ENCODE results near the gene PRUNE2.

- TF ChIP-seq, protein P1, sequence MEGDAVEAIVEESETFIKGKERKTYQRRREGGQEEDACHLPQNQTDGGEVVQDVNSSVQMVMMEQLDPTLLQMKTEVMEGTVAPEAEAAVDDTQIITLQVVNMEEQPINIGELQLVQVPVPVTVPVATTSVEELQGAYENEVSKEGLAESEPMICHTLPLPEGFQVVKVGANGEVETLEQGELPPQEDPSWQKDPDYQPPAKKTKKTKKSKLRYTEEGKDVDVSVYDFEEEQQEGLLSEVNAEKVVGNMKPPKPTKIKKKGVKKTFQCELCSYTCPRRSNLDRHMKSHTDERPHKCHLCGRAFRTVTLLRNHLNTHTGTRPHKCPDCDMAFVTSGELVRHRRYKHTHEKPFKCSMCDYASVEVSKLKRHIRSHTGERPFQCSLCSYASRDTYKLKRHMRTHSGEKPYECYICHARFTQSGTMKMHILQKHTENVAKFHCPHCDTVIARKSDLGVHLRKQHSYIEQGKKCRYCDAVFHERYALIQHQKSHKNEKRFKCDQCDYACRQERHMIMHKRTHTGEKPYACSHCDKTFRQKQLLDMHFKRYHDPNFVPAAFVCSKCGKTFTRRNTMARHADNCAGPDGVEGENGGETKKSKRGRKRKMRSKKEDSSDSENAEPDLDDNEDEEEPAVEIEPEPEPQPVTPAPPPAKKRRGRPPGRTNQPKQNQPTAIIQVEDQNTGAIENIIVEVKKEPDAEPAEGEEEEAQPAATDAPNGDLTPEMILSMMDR (IDR thresholded peaks at IDR 0.05), result no peak
- TF ChIP-seq POLR2A (IDR thresholded peaks at IDR 0.05), result no peak
These were observed 287.2 kb downstream of the PRUNE2 start for GRCh38 chr9:76618762-76619161.

Measured in prostate gland (tissue), 2 donors.